A549 (cell line): ENCODE results near the gene PTPRK.

Source experiments
- CTCF ChIP-seq: fragments of >200 bp; sonication (Bioruptor Twin); formaldehyde crosslinking; IDR thresholded peaks from 3 replicates; pipeline ENCODE4 v1.5.1; 2016
- EHMT2 ChIP-seq: fragments of 200-600 bp; sonication (generic); IDR thresholded peaks from 2 replicates; pipeline ENCODE4 v1.6.1; 2016; ENCODE audit warnings: antibody characterized with exemption, low read depth, mild to moderate bottlenecking, moderate library complexity
- ESRRA ChIP-seq: fragments of 150-350 bp; IDR thresholded peaks from 2 replicates; pipeline ENCODE4 v1.6.1; 2014; ENCODE audit warnings: mild to moderate bottlenecking, low read length, borderline replicate concordance
- HDAC2 ChIP-seq: fragments of 200-600 bp; sonication (generic); IDR thresholded peaks from 2 replicates; pipeline ENCODE4 v1.6.1; 2016
- HES2 ChIP-seq: fragments of >200 bp; sonication (Bioruptor Twin); formaldehyde crosslinking; IDR thresholded peaks from 2 replicates; pipeline ENCODE4 v1.6.1; 2016
- JUN ChIP-seq, 2 experiments: fragments of >200 bp; sonication (Bioruptor Twin); formaldehyde crosslinking; IDR thresholded peaks; 2 replicates in 1 of 2; 3 replicates in 1 of 2; pipeline ENCODE4 v1.6.1; 2016 to 2017
- KDM1A ChIP-seq: fragments of 200-600 bp; sonication (generic); IDR thresholded peaks from 2 replicates; pipeline ENCODE4 v1.6.1; 2016; ENCODE audit warnings: low read depth, mild to moderate bottlenecking
- MAX ChIP-seq: IDR thresholded peaks from 2 replicates; pipeline ENCODE4 v1.6.1; 2012
- MAZ ChIP-seq: fragments of 150-350 bp; IDR thresholded peaks from 2 replicates; pipeline ENCODE4 v1.6.1; 2014; ENCODE audit warnings: antibody characterized with exemption, low read depth, low read length, borderline replicate concordance
- POLR2A ChIP-seq: IDR thresholded peaks from 2 replicates; pipeline ENCODE4 v1.6.1; 2012; ENCODE audit warnings: mild to moderate bottlenecking, low read length

- TF ChIP-seq HDAC2 = no peak
- TF ChIP-seq POLR2A = no peak
- TF ChIP-seq MAZ = no peak
- TF ChIP-seq MAX = no peak
- no peak for TF ChIP-seq ESRRA
- no peak for TF ChIP-seq HES2
- no peak for TF ChIP-seq KDM1A
- no peak for TF ChIP-seq EHMT2
- TF ChIP-seq CTCF = no peak
- no peak for TF ChIP-seq JUN (IDR thresholded peaks at IDR 0.05)
These were observed 363.9 kb downstream of the PTPRK start for GRCh38 chr6:128156321-128157111.
